GM18907 (cell line): Measurements from ENCODE around the gene MBNL1.

Source experiments
- ATAC-seq: cut with Tn5 transposase; IDR thresholded peaks from one replicate; pipeline ENCODE4 v1.9.1; 2021; ENCODE audit warnings: mild to moderate bottlenecking, moderate library complexity; ENCODE audit not compliant: unreplicated experiment

Gene MBNL1

GRCh38 chr3:152466784-152467183, 198.1 kb downstream of the MBNL1 start:
- no peak for ATAC-seq

- no peak for ATAC-seq
These were observed 200.7 kb downstream of the MBNL1 start for GRCh38 chr3:152469248-152470025.

GRCh38 chr3:152470095-152470494, 201.4 kb downstream of the MBNL1 start:
- no peak for ATAC-seq

GRCh38 chr3:152470893-152471292, 202.2 kb downstream of the MBNL1 start:
- ATAC-seq, result no peak

GRCh38 chr3:152471814-152472671, 203.3 kb downstream of the MBNL1 start:
- peak; percentile 75 for ATAC-seq

GRCh38 chr3:152472672-152472954, 203.9 kb downstream of the MBNL1 start:
- ATAC-seq, result no peak

GRCh38 chr3:152474585-152474984, 205.9 kb downstream of the MBNL1 start:
- ATAC-seq, result peak; percentile 76

GRCh38 chr3:152477422-152477821, 208.7 kb downstream of the MBNL1 start:
- ATAC-seq, result no peak

GRCh38 chr3:152480282-152480953, 211.7 kb downstream of the MBNL1 start:
- ATAC-seq, result peak; percentile 86

- no peak for ATAC-seq
These were observed 217.6 kb downstream of the MBNL1 start for GRCh38 chr3:152486364-152486763.

GRCh38 chr3:152488449-152488848, 219.7 kb downstream of the MBNL1 start:
- ATAC-seq, result no peak

- ATAC-seq, result peak; percentile 81
These were observed 223.2 kb downstream of the MBNL1 start for GRCh38 chr3:152491922-152492321.

- no peak for ATAC-seq
These were observed 227.6 kb downstream of the MBNL1 start for GRCh38 chr3:152496286-152496685.

- peak; percentile 59 for ATAC-seq
These were observed 228.0 kb downstream of the MBNL1 start for GRCh38 chr3:152496716-152497115.

- no peak for ATAC-seq
These were observed 228.7 kb downstream of the MBNL1 start for GRCh38 chr3:152497457-152497856.

- no peak for ATAC-seq
These were observed 229.2 kb downstream of the MBNL1 start for GRCh38 chr3:152497890-152498289.

- ATAC-seq, result no peak
These were observed 231.2 kb downstream of the MBNL1 start for GRCh38 chr3:152499791-152500385.

GRCh38 chr3:152505926-152506325, 237.2 kb downstream of the MBNL1 start:
- ATAC-seq, result peak; percentile 96

- ATAC-seq, result peak; percentile 19
These were observed 240.0 kb downstream of the MBNL1 start for GRCh38 chr3:152508705-152509104.

GRCh38 chr3:152511904-152512303, 243.2 kb downstream of the MBNL1 start:
- peak; percentile 70 for ATAC-seq

GRCh38 chr3:152513301-152513960, 244.7 kb downstream of the MBNL1 start:
- no peak for ATAC-seq
